Hepatocyte (in vitro differentiated cells): ENCODE data around the gene CACNA1C. TPM values are rescaled to one million over a fixed set of nuclear protein-coding genes. Genes with fewer than 3 reads are reported as not detected.

Experiments
- DNase-seq: peaks from one replicate; pipeline ENCODE4 v3.0.0-alpha.2; 2016; ENCODE audit warnings: low spot score
- H2AFZ ChIP-seq: fragments of 200-600 bp; sonication (generic); 2 replicates; pipeline ENCODE4 v1.6.0; 2016; ENCODE audit warnings: antibody characterized with exemption, mild to moderate bottlenecking
- H3K27ac ChIP-seq: fragments of 200-600 bp; sonication (generic); 2 replicates; pipeline ENCODE4 v1.5.1; 2016; ENCODE audit warnings: mild to moderate bottlenecking
- H3K27me3 ChIP-seq: fragments of 200-600 bp; sonication (generic); 2 replicates; pipeline ENCODE4 v1.6.1; 2016
- H3K36me3 ChIP-seq: fragments of 200-600 bp; sonication (generic); replicated peaks from 2 replicates; pipeline ENCODE4 v1.5.1; 2016; ENCODE audit warnings: low read depth; ENCODE audit not compliant: insufficient read depth
- H3K4me1 ChIP-seq: fragments of 200-600 bp; sonication (generic); 2 replicates; pipeline ENCODE4 v1.5.1; 2016; ENCODE audit warnings: mild to moderate bottlenecking, moderate library complexity; ENCODE audit not compliant: insufficient read depth
- H3K4me2 ChIP-seq: fragments of 200-600 bp; sonication (generic); 2 replicates; pipeline ENCODE4 v1.6.0; 2016
- H3K4me3 ChIP-seq: fragments of 200-600 bp; sonication (generic); 2 replicates; pipeline ENCODE4 v1.5.1; 2016; ENCODE audit warnings: mild to moderate bottlenecking
- H3K79me2 ChIP-seq: fragments of 200-600 bp; sonication (generic); 2 replicates; pipeline ENCODE4 v1.6.0; 2017; ENCODE audit warnings: mild to moderate bottlenecking
- H3K9me2 ChIP-seq: fragments of 200-600 bp; sonication (generic); replicated peaks from 2 replicates; pipeline ENCODE4 v1.6.0; 2017; ENCODE audit warnings: mild to moderate bottlenecking; ENCODE audit not compliant: insufficient read depth
- H3K9me3 ChIP-seq: fragments of 200-600 bp; sonication (generic); 2 replicates; pipeline ENCODE4 v1.5.1; 2016; ENCODE audit warnings: low read depth, mild to moderate bottlenecking
- H4K20me1 ChIP-seq: fragments of 200-600 bp; sonication (generic); 2 replicates; pipeline ENCODE4 v1.6.0; 2016; ENCODE audit warnings: mild to moderate bottlenecking; ENCODE audit not compliant: insufficient read depth, poor library complexity, severe bottlenecking
- CTCF ChIP-seq: fragments of 200-600 bp; sonication (generic); IDR thresholded peaks from 2 replicates; pipeline ENCODE4 v1.5.1; 2016; ENCODE audit warnings: antibody characterized with exemption, mild to moderate bottlenecking; ENCODE audit not compliant: poor library complexity
- EZH2 ChIP-seq: fragments of 200-600 bp; sonication (generic); IDR thresholded peaks from 2 replicates; pipeline ENCODE4 v1.6.1; 2016; ENCODE audit warnings: antibody characterized with exemption, mild to moderate bottlenecking, borderline replicate concordance
- EZH2phosphoT487 ChIP-seq: fragments of 200-600 bp; sonication (generic); IDR thresholded peaks from one replicate; pipeline ENCODE4 v1.6.1; 2018; ENCODE audit warnings: antibody characterized with exemption, mild to moderate bottlenecking, low read depth, moderate library complexity; ENCODE audit not compliant: unreplicated experiment, severe bottlenecking
- WGBS: methylation state at CpG from one replicate; pipeline ENCODE4 v1.1.6; 2016; ENCODE audit warnings: low lambda C conversion rate; ENCODE audit errors: missing lambda C conversion rate; 5-methylcytosine and 5-hydroxymethylcytosine counted together
- polyA plus RNA-seq: library from polyadenylated mRNA; unstranded; fragments of >200 nt; fragmentation: Nextera tagmentation; extraction: Ambion mirVana; gene quantifications from 2 replicates; pipeline ENCODE4 v1.2.1, GENCODE V29; 2016
- total RNA-seq: library from RNA; depleted of rRNA; stranded (reverse); fragments of >200 nt; gene quantifications from 2 replicates; pipeline ENCODE4 v1.2.3, GENCODE V29; 2014

The CACNA1C gene
- total and polyA plus RNA-seq, 2 experiments from 2014 or later, result 3.2 to 4.0 TPM

- Histone ChIP-seq H3K4me3 (no peak overlapping the region), H3K27ac (no peak overlapping the region), H3K4me1 (peaks cover 6% of the 10 kb centered on the region), H4K20me1 (no peaks in the 10 kb centered on the region), H3K9me3 (no peaks in the 10 kb centered on the region), H3K27me3 (no peaks in the 10 kb centered on the region), H2AFZ (no peak overlapping the region), H3K9me2 (no peaks in the 10 kb centered on the region), H3K4me2 (no peak overlapping the region), H3K79me2 (no peaks in the 10 kb centered on the region), H3K36me3 (no peaks in the 10 kb centered on the region)
- TF ChIP-seq EZH2phosphoT487 (no peak), EZH2 (no peak), CTCF (no peak)
- whole genome bisulfite sequencing, result 73% methylated on average over 5 of the region's 5 CpGs
- DNase-seq, result no peak
These were observed 434.5 kb downstream of the CACNA1C start for GRCh38 chr12:2487278-2487677.

GRCh38 chr12:2488131-2488530 lies 435.3 kb downstream of the CACNA1C start:
- Histone ChIP-seq H3K79me2 (no peaks in the 10 kb centered on the region), H3K36me3 (no peaks in the 10 kb centered on the region), H3K4me1 (peaks cover 6% of the 10 kb centered on the region), H3K9me2 (no peaks in the 10 kb centered on the region), H3K27ac (no peak overlapping the region), H2AFZ (no peak overlapping the region), H3K4me2 (no peak overlapping the region), H4K20me1 (no peaks in the 10 kb centered on the region), H3K4me3 (no peak overlapping the region), H3K9me3 (no peaks in the 10 kb centered on the region), H3K27me3 (no peaks in the 10 kb centered on the region)
- DNase-seq, result no peak
- no peak for TF ChIP-seq EZH2
- TF ChIP-seq CTCF, result no peak
- TF ChIP-seq EZH2phosphoT487, result no peak
- 99% methylated on average over 10 of the region's 10 CpGs for WGBS

- no peaks in the 10 kb centered on the region for H3K27me3 ChIP-seq
- no peak for TF ChIP-seq EZH2
- WGBS, result 92% methylated on average over 7 of the region's 7 CpGs
These were observed 435.8 kb downstream of the CACNA1C start for GRCh38 chr12:2488596-2488995.

GRCh38 chr12:2489275-2489674 lies 436.5 kb downstream of the CACNA1C start:
- peaks cover 6% of the 10 kb centered on the region for H3K4me1 ChIP-seq
- no peaks in the 10 kb centered on the region for H3K9me3 ChIP-seq
- H3K27ac ChIP-seq, result no peak overlapping the region
- H3K36me3 ChIP-seq, result no peaks in the 10 kb centered on the region
- H3K4me2 ChIP-seq, result no peak overlapping the region
- no peak overlapping the region for H3K4me3 ChIP-seq
- no peak for TF ChIP-seq EZH2phosphoT487
- H3K27me3 ChIP-seq, result no peaks in the 10 kb centered on the region
- WGBS, result 87% methylated on average over 9 of the region's 9 CpGs
- H4K20me1 ChIP-seq, result no peaks in the 10 kb centered on the region
- DNase-seq, result no peak
- H3K9me2 ChIP-seq, result no peaks in the 10 kb centered on the region
- no peak overlapping the region for H2AFZ ChIP-seq
- no peaks in the 10 kb centered on the region for H3K79me2 ChIP-seq

More at GRCh38 chr12:2488596-2488995, 435.8 kb downstream of the CACNA1C start:
- Histone ChIP-seq H3K79me2 (no peaks in the 10 kb centered on the region), H3K9me2 (no peaks in the 10 kb centered on the region), H3K36me3 (no peaks in the 10 kb centered on the region), H3K27ac (no peak overlapping the region), H3K4me3 (no peak overlapping the region), H3K9me3 (no peaks in the 10 kb centered on the region), H3K4me1 (peaks cover 6% of the 10 kb centered on the region), H3K4me2 (no peak overlapping the region), H2AFZ (no peak overlapping the region), H4K20me1 (no peaks in the 10 kb centered on the region)
- DNase-seq, result no peak
